ENCODE measurements around the gene VARS2. TPM values are rescaled to one million over a fixed set of nuclear protein-coding genes. Genes with fewer than 3 reads are reported as not detected.
"Not testable (repeated sequence)": the region's sequence is repeated elsewhere in the genome, so short reads cannot be mapped to it uniquely, and the experiment has no call there.

The VARS2 gene
- total RNA-seq, 2 donors from 2014 or later: 16.6 to 29.7 TPM

DNA sequence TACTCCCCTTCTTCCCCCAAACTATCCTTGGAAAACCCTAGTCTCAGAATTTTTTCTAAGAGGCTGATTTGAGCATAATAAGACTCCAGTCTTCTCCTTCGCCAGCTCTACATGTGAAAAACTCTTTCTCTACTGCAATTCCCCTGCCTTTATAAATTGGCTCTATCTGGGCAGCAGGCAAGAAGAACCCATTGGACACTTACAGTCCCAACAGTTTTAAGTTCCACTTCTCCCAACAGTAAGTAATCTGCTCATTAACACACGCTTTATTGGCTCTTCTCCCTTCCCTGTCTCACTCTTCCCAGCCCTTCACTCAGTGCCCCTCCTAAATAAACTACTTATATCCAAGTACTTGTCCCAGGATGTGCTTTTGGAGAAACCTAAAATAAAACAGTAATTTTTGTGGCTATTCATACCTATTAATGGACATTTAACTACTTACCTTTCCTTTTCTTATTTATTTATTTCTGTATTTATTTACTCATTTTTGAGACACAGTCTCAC is 40.8 kb upstream of the VARS2 start:
- H3K27ac ChIP-seq: no peak overlapping the region
- H3K4me3 ChIP-seq: no peak overlapping the region
- TF ChIP-seq POLR2A (IDR thresholded peaks at IDR 0.05): no peak
- TF ChIP-seq, protein P1, sequence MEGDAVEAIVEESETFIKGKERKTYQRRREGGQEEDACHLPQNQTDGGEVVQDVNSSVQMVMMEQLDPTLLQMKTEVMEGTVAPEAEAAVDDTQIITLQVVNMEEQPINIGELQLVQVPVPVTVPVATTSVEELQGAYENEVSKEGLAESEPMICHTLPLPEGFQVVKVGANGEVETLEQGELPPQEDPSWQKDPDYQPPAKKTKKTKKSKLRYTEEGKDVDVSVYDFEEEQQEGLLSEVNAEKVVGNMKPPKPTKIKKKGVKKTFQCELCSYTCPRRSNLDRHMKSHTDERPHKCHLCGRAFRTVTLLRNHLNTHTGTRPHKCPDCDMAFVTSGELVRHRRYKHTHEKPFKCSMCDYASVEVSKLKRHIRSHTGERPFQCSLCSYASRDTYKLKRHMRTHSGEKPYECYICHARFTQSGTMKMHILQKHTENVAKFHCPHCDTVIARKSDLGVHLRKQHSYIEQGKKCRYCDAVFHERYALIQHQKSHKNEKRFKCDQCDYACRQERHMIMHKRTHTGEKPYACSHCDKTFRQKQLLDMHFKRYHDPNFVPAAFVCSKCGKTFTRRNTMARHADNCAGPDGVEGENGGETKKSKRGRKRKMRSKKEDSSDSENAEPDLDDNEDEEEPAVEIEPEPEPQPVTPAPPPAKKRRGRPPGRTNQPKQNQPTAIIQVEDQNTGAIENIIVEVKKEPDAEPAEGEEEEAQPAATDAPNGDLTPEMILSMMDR (IDR thresholded peaks at IDR 0.05): no peak
- intact Hi-C loops (cut with DNase I): loop anchor here (5.0 kb wide), 1 partner anchor 41 kb away; no protein-coding TSS in a partner anchor
- ATAC-seq (no peak), DNase-seq (no peak)
- WGBS, 2 donors: 89 to 92% methylated on average over 2 of the region's 2 CpGs
- H3K36me3 ChIP-seq (replicated peaks in 1 of 2; ENCODE audit: insufficient read depth in 1 of 2, low read depth in 2 of 2): no peaks in the 10 kb centered on the region
- H3K4me1 ChIP-seq: peaks cover 30% of the 10 kb centered on the region
- H3K27me3 ChIP-seq: no peaks in the 10 kb centered on the region
- H3K9me3 ChIP-seq: peaks cover 0 to 4% (median 0%) of the 10 kb centered on the region in 3 donors

DNA sequence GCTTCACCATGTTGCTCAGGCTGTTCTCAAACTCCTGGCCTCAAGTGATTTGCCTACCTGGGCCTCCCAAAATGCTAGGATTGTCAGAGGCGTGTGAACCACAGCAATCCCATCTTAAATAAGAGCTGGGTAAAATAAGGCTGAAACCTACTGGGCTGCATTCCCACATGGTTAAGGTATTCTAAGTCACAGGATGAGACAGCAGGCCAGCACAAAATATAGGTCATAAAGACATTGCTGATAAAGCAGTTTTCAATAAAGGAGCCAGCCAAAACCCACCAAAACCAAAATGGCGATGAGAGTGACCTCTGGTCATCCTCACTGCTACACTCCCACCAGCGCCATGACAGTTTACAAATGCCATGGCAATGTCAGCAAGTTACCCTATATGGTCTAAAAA is 40.2 kb upstream of the VARS2 start:
- WGBS, 2 donors: 94 to 100% methylated on average over 2 to 3 of the region's 3 CpGs
- H3K27me3 ChIP-seq; DNase-seq; H3K36me3 ChIP-seq (replicated peaks in 1 of 2; ENCODE audit: insufficient read depth in 1 of 2, low read depth in 2 of 2); H3K27ac ChIP-seq; H3K9me3 ChIP-seq; H3K4me3 ChIP-seq; ATAC-seq: not testable (repeated sequence)
- peaks cover 30% of the 10 kb centered on the region for H3K4me1 ChIP-seq
- intact Hi-C loops (cut with DNase I): loop anchor here (5.0 kb wide), 1 partner anchor 41 kb away; no protein-coding TSS in a partner anchor

DNA sequence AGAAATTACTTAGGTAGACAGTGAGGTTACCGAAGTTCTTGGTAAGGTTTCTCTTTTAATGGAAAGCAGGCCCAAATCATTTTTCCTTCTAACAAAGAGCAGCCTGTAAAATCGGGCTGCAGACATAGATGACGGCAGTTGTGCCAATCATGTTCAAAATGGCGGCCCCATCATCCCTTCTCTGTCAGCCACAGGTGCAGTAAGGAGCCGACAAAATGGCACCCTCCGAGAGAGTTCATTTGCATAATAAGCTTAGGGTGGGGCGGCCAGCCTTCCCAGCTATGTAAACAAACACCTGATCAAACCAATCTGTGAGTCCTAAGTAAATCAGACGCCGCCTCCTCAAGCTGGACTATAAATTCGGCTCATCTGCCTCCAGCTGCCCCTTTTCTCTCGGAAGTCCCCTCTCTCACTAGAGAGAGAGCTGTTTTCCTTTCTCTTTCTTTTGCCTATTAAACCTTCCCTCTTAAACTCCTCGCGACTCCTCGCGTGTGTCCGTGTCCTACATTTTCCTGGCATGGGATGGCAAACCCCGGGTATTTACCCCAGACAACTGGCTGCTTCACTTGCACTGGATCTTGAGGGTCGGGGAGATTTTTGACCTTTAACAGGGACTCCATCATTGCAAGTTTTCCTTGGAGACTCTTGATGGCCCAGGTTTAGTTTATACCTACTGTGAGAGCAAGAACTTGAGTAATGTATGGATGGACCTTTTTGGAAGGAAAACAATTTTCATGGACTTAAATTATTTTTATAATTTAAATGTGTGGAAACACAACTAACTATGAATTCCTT is 38.6 kb upstream of the VARS2 start:
- no peak for TF ChIP-seq POLR2A (IDR thresholded peaks at IDR 0.05)
- TF ChIP-seq, protein P1 (IDR thresholded peaks at IDR 0.05): no peak
- H3K4me1 ChIP-seq: peaks cover 30% of the 10 kb centered on the region
- WGBS, 2 donors: 82 to 84% methylated on average over 18 of the region's 18 CpGs
- intact Hi-C loops (cut with DNase I): no loop called here
- H3K36me3 ChIP-seq (replicated peaks in 1 of 2; ENCODE audit: insufficient read depth in 1 of 2, low read depth in 2 of 2): no peaks in the 10 kb centered on the region
- ATAC-seq (no peak), DNase-seq (peak in 1 of 4 donors; percentile 26)
- no peak overlapping the region for H3K4me3 ChIP-seq
- no peaks in the 10 kb centered on the region for H3K9me3 ChIP-seq
- peak overlapping the region in 3 of 4 donors; percentile 43 to 61 (median 57) for H3K27ac ChIP-seq
- H3K27me3 ChIP-seq: no peaks in the 10 kb centered on the region

DNA sequence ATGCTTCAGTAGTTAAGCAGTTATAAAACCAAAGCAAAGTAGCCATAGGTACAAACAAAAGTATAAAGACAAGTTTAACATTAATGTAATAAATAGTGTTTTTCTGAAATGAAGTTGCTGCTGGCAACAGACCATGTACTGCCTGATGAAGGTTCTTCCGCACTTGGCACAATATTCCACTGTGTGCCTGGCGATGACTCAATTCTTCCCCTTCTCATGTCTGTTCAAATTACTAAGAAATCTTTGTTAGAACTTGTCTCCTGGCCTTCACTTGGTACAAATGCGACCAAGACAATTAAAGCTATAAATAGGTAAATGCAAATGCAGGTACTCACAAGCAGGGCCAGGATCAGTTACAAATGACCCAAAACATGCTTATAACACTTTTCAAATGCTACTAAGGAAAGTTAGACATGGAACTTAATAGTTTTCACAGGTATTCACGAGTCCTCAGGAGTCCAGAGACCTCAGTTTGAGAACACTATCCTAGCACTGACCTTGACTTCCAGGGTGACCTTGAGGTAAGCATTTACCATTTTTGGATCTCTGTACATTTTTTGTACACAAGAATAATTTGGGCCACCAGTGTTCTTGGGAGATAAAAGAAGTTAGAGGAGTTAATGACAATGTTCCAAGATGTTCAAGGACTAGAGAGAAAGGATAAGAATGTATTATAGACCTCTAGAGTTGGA is 37.9 kb upstream of the VARS2 start:
- Histone ChIP-seq H3K27me3 (no peaks in the 10 kb centered on the region), H3K27ac (peak overlapping the region; percentile 3 to 69 (median 59)), H3K4me3 (no peak overlapping the region), H3K4me1 (peaks cover 30% of the 10 kb centered on the region), H3K36me3 (replicated peaks in 1 of 2; ENCODE audit: insufficient read depth in 1 of 2, low read depth in 2 of 2) (no peaks in the 10 kb centered on the region), H3K9me3 (no peaks in the 10 kb centered on the region)
- DNase-seq (peak; percentile 29 to 69 (median 60)), ATAC-seq (peak; percentile 45)
- 30 to 31% methylated on average over 4 of the region's 4 CpGs for WGBS, 2 donors
- TF ChIP-seq, protein P1 (IDR thresholded peaks at IDR 0.05): no peak
- TF ChIP-seq POLR2A (IDR thresholded peaks at IDR 0.05): no peak
- intact Hi-C loops (cut with DNase I): no loop called here
